NK-92 treated with Interleukin-12 subunit alpha and Interleukin-12 subunit beta, amount 100 ng/mL, for 24 hours (cell line): ENCODE data around the gene AGPAT3.

ENCODE experiments used
- DNase-seq: peaks from one replicate; lab custom pipeline; 2025; lab: John Stamatoyannopoulos, UW

AGPAT3 gene

GRCh38 chr21:43957611-43958362, 92.8 kb downstream of the AGPAT3 start:
- DNase-seq = no peak

GRCh38 chr21:43958364-43959158, 93.5 kb downstream of the AGPAT3 start:
- no peak for DNase-seq

GRCh38 chr21:43959231-43960116, 94.5 kb downstream of the AGPAT3 start:
- DNase-seq = no peak

GRCh38 chr21:43961382-43961909, 96.4 kb downstream of the AGPAT3 start:
- no peak for DNase-seq

- DNase-seq = no peak
Measured at GRCh38 chr21:43965911-43966585, 101.0 kb downstream of the AGPAT3 start.

GRCh38 chr21:43966946-43967512, 102.0 kb downstream of the AGPAT3 start:
- DNase-seq = no peak

GRCh38 chr21:43967981-43968380, 103.0 kb downstream of the AGPAT3 start:
- DNase-seq = no peak

- no peak for DNase-seq
Measured at GRCh38 chr21:43968410-43969114, 103.5 kb downstream of the AGPAT3 start.

- DNase-seq = no peak
Measured at GRCh38 chr21:43969115-43969444, 104.1 kb downstream of the AGPAT3 start.

- DNase-seq = no peak
Measured at GRCh38 chr21:43970551-43970950, 105.5 kb downstream of the AGPAT3 start.

- DNase-seq = no peak
Measured at GRCh38 chr21:43971201-43971991, 106.4 kb downstream of the AGPAT3 start.

- no peak for DNase-seq
Measured at GRCh38 chr21:43971992-43972255, 106.9 kb downstream of the AGPAT3 start.

- DNase-seq = no peak
Measured at GRCh38 chr21:43972850-43973633, 108.0 kb downstream of the AGPAT3 start.

- DNase-seq = no peak
Measured at GRCh38 chr21:43973634-43973955, 108.6 kb downstream of the AGPAT3 start.

GRCh38 chr21:43974791-43975468, 109.9 kb downstream of the AGPAT3 start:
- DNase-seq = no peak

- DNase-seq = peak; percentile 38
Measured at GRCh38 chr21:43975469-43976098, 110.6 kb downstream of the AGPAT3 start.

GRCh38 chr21:43976661-43977060, 111.6 kb downstream of the AGPAT3 start:
- no peak for DNase-seq

- no peak for DNase-seq
Measured at GRCh38 chr21:43978060-43978459, 113.0 kb downstream of the AGPAT3 start.
